ENCODE measurements around the gene AURKB.
"Not testable (repeated sequence)": the region's sequence is repeated elsewhere in the genome, so short reads cannot be mapped to it uniquely, and the experiment has no call there.

Gene AURKB

GRCh38 chr17:8209907-8210760 lies at the start of gene AURKB:
TSS of gene AURKB (minus strand) at chr17:8210575. CDS start at chr17:8210224, 351 bp downstream.
- Mint-ChIP-seq H3K4me1 (peaks cover 46% of the 10 kb centered on the region), H3K4me3 (peak within 1 kb of the TSS; percentile 87), H3K27me3 (peaks cover 11% of the 10 kb centered on the region), H3K36me3 (peaks cover 33% of the 10 kb centered on the region), H3K9me3 (no peaks in the 10 kb centered on the region), H3K27ac (peak within 1 kb of the TSS; percentile 94)
- DNase-seq: peak; percentile 97
- CTCF ChIA-PET: interaction anchor here (0.6 to 1.5 kb wide), 4 partner anchors 11 to 1299 kb away, joined by 3 to 9 read pairs (median 3); no protein-coding TSS in a partner anchor

- CTCF ChIA-PET: no interaction called here
- H3K4me1 Mint-ChIP-seq: no peaks in the 10 kb centered on the region
- H3K27me3 Mint-ChIP-seq: no peaks in the 10 kb centered on the region
- H3K4me3 Mint-ChIP-seq: no peak overlapping the region
- H3K9me3 Mint-ChIP-seq: no peaks in the 10 kb centered on the region
- DNase-seq: no peak
- H3K36me3 Mint-ChIP-seq: peaks cover 23% of the 10 kb centered on the region
- no peak overlapping the region for H3K27ac Mint-ChIP-seq
Measured at GRCh38 chr17:8257801-8258200, 47.4 kb upstream of the AURKB start.

GRCh38 chr17:8256691-8257090 lies 46.3 kb upstream of the AURKB start:
- H3K27ac Mint-ChIP-seq: no peak overlapping the region
- no peaks in the 10 kb centered on the region for H3K27me3 Mint-ChIP-seq
- H3K4me3 Mint-ChIP-seq: no peak overlapping the region
- no peak for DNase-seq
- CTCF ChIA-PET: no interaction called here
- H3K36me3 Mint-ChIP-seq: peaks cover 22% of the 10 kb centered on the region
- H3K9me3 Mint-ChIP-seq: no peaks in the 10 kb centered on the region
- H3K4me1 Mint-ChIP-seq: no peaks in the 10 kb centered on the region

- Mint-ChIP-seq H3K9me3 (no peaks in the 10 kb centered on the region), H3K36me3 (peaks cover 22% of the 10 kb centered on the region), H3K4me1 (no peaks in the 10 kb centered on the region), H3K4me3 (no peak overlapping the region), H3K27ac (no peak overlapping the region), H3K27me3 (no peaks in the 10 kb centered on the region)
- no peak for DNase-seq
- CTCF ChIA-PET: interaction anchor here (0.6 kb wide), 1 partner anchor 12 kb away, joined by 3 read pairs; no protein-coding TSS in a partner anchor
Measured at GRCh38 chr17:8256291-8256690, 45.9 kb upstream of the AURKB start.

- H3K27ac Mint-ChIP-seq: no peak overlapping the region
- no peaks in the 10 kb centered on the region for H3K9me3 Mint-ChIP-seq
Measured at GRCh38 chr17:8255499-8255898, 45.1 kb upstream of the AURKB start.

GRCh38 chr17:8254881-8255280 lies 44.5 kb upstream of the AURKB start:
- Mint-ChIP-seq H3K4me3 (no peak overlapping the region), H3K27me3 (no peaks in the 10 kb centered on the region), H3K4me1 (peaks cover 9% of the 10 kb centered on the region), H3K27ac (no peak overlapping the region), H3K9me3 (no peaks in the 10 kb centered on the region), H3K36me3 (peaks cover 16% of the 10 kb centered on the region)
- no peak for DNase-seq
- CTCF ChIA-PET: no interaction called here

More at GRCh38 chr17:8255499-8255898, 45.1 kb upstream of the AURKB start:
- no peak for DNase-seq
- no peaks in the 10 kb centered on the region for H3K27me3 Mint-ChIP-seq
- peaks cover 3% of the 10 kb centered on the region for H3K4me1 Mint-ChIP-seq
- CTCF ChIA-PET: interaction anchor here (0.6 kb wide), 1 partner anchor 12 kb away, joined by 3 read pairs; no protein-coding TSS in a partner anchor
- H3K4me3 Mint-ChIP-seq: no peak overlapping the region
- peaks cover 16% of the 10 kb centered on the region for H3K36me3 Mint-ChIP-seq

GRCh38 chr17:8253801-8254200 lies 43.4 kb upstream of the AURKB start:
- H3K4me3 Mint-ChIP-seq: no peak overlapping the region
- CTCF ChIA-PET: interaction anchor here (0.9 kb wide), 1 partner anchor 47 kb away, joined by 4 read pairs; no protein-coding TSS in a partner anchor
- peaks cover 18% of the 10 kb centered on the region for H3K4me1 Mint-ChIP-seq
- peaks cover 16% of the 10 kb centered on the region for H3K36me3 Mint-ChIP-seq
- H3K27me3 Mint-ChIP-seq: no peaks in the 10 kb centered on the region
- H3K9me3 Mint-ChIP-seq: no peaks in the 10 kb centered on the region
- no peak overlapping the region for H3K27ac Mint-ChIP-seq
- no peak for DNase-seq

- CTCF ChIA-PET: interaction anchor here (0.5 to 1.4 kb wide), 2 partner anchors 48 to 50 kb away, joined by 3 to 5 read pairs; no protein-coding TSS in a partner anchor
- H3K27me3 Mint-ChIP-seq: not testable (repeated sequence)
Measured at GRCh38 chr17:8251411-8251810, 41.0 kb upstream of the AURKB start.

GRCh38 chr17:8249621-8250500 lies 39.5 kb upstream of the AURKB start:
- Mint-ChIP-seq H3K36me3 (peaks cover 14% of the 10 kb centered on the region), H3K9me3 (no peaks in the 10 kb centered on the region), H3K27ac (peak overlapping the region; percentile 100), H3K27me3 (no peaks in the 10 kb centered on the region), H3K4me1 (peaks cover 40% of the 10 kb centered on the region), H3K4me3 (peak overlapping the region; percentile 88)
- DNase-seq: no peak
- CTCF ChIA-PET: interaction anchor here (0.9 to 5.0 kb wide), 3 partner anchors 27 to 76 kb away, joined by 3 to 38 read pairs (median 4); no protein-coding TSS in a partner anchor

More at GRCh38 chr17:8251411-8251810, 41.0 kb upstream of the AURKB start:
- not testable (repeated sequence) for H3K9me3 Mint-ChIP-seq, H3K27ac Mint-ChIP-seq, DNase-seq, H3K4me3 Mint-ChIP-seq
- Mint-ChIP-seq H3K36me3 (peaks cover 12% of the 10 kb centered on the region), H3K4me1 (peaks cover 24% of the 10 kb centered on the region)

- DNase-seq: peak; percentile 97
- Mint-ChIP-seq H3K36me3 (peaks cover 22% of the 10 kb centered on the region), H3K4me3 (peak within 1 kb of the TSS; percentile 88), H3K27me3 (no peaks in the 10 kb centered on the region), H3K4me1 (peaks cover 48% of the 10 kb centered on the region), H3K9me3 (no peaks in the 10 kb centered on the region), H3K27ac (peak within 1 kb of the TSS; percentile 100)
- CTCF ChIA-PET: interaction anchor here (0.9 to 5.0 kb wide), 6 partner anchors 26 to 129 kb away, joined by 3 to 38 read pairs (median 3); no protein-coding TSS in a partner anchor
Measured at GRCh38 chr17:8248751-8249607, 38.6 kb upstream of the AURKB start, which contains the start of gene PFAS. TSS of gene PFAS (plus strand) at chr17:8249289. CDS start at chr17:8253938, 4,649 bp downstream.

GRCh38 chr17:8244768-8245167 lies 34.4 kb upstream of the AURKB start:
- peaks cover 55% of the 10 kb centered on the region for H3K4me1 Mint-ChIP-seq
- peak overlapping the region; percentile 26 for H3K4me3 Mint-ChIP-seq
- peaks cover 43% of the 10 kb centered on the region for H3K36me3 Mint-ChIP-seq
- no peaks in the 10 kb centered on the region for H3K9me3 Mint-ChIP-seq
- H3K27ac Mint-ChIP-seq: peak overlapping the region; percentile 100
- DNase-seq: no peak
- H3K27me3 Mint-ChIP-seq: no peaks in the 10 kb centered on the region
- CTCF ChIA-PET: interaction anchor here (1.3 to 1.9 kb wide), 4 partner anchors 22 to 57 kb away, joined by 3 to 13 read pairs (median 4); no protein-coding TSS in a partner anchor

- H3K9me3 Mint-ChIP-seq: no peaks in the 10 kb centered on the region
- H3K27me3 Mint-ChIP-seq: no peaks in the 10 kb centered on the region
- peak; percentile 67 for DNase-seq
- H3K27ac Mint-ChIP-seq: peak overlapping the region; percentile 89
- peak overlapping the region; percentile 60 for H3K4me3 Mint-ChIP-seq
- peaks cover 49% of the 10 kb centered on the region for H3K36me3 Mint-ChIP-seq
- CTCF ChIA-PET: interaction anchor here (0.6 to 1.9 kb wide), 8 partner anchors 8 to 133 kb away, joined by 3 to 13 read pairs (median 4); partner anchors contain the start of genes KRABD2 and SLC25A35
- H3K4me1 Mint-ChIP-seq: peaks cover 49% of the 10 kb centered on the region
Measured at GRCh38 chr17:8243827-8244226, 33.5 kb upstream of the AURKB start.

GRCh38 chr17:8237886-8238285 lies 27.5 kb upstream of the AURKB start:
- Mint-ChIP-seq H3K27ac (no peak overlapping the region), H3K27me3 (no peaks in the 10 kb centered on the region), H3K36me3 (peaks cover 58% of the 10 kb centered on the region), H3K4me3 (no peak overlapping the region), H3K4me1 (peaks cover 17% of the 10 kb centered on the region), H3K9me3 (no peaks in the 10 kb centered on the region)
- no peak for DNase-seq
- CTCF ChIA-PET: interaction anchor here (1.4 kb wide), 1 partner anchor 8 kb away, joined by 5 read pairs; no protein-coding TSS in a partner anchor
